ENCODE results near the gene EVI5. TPM values are rescaled to one million over a fixed set of nuclear protein-coding genes. Genes with fewer than 3 reads are reported as not detected.
"Not testable (repeated sequence)": the region's sequence is repeated elsewhere in the genome, so short reads cannot be mapped to it uniquely, and the experiment has no call there.

The EVI5 gene
- total RNA-seq, 1 experiment from 2014 or later, result 31.6 TPM

DNA sequence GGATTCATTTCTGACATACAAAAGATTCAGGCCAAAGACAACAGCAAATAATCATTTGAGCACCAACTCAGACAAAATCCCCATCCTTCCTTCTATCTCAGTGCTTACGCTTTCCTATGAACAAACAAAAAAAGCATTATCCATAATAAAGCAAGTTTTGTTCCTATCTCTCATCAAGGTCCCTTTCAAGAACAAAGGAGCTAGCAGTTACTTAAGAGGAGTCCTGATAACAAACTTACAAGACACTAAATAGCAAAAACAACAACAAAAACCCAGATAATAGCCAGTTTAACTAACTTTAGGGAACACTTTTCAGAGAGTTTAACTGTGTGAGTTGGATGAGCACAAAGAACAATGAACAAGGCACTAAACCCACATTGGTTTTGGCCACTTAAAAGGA is 10.5 kb downstream of the EVI5 start:
- H3K27me3 ChIP-seq (replicated peaks; ENCODE audit: insufficient read depth, low read depth, low read length, poor library complexity), result no peaks in the 10 kb centered on the region
- BruUV-seq (replicated peaks), result no TSS peak
- peaks cover 5% of the 10 kb centered on the region for H3K4me1 ChIP-seq (ENCODE audit: insufficient read depth, low read length, poor library complexity, severe bottlenecking)
- POLR2A ChIA-PET (ENCODE audit: low non-redundant PET), result no interaction called here
- no peaks in the 10 kb centered on the region for H3K9me3 ChIP-seq (ENCODE audit: low read depth, low read length, poor library complexity, severe bottlenecking)
- no peak for DNase-seq (ENCODE audit: low spot score)
- CTCF ChIA-PET, result no interaction called here
- no peak for TF ChIP-seq EZH2 (IDR thresholded peaks at IDR 0.05; ENCODE audit: borderline replicate concordance, low read depth, low read length, poor library complexity, severe bottlenecking)
- TF ChIP-seq, protein P1, sequence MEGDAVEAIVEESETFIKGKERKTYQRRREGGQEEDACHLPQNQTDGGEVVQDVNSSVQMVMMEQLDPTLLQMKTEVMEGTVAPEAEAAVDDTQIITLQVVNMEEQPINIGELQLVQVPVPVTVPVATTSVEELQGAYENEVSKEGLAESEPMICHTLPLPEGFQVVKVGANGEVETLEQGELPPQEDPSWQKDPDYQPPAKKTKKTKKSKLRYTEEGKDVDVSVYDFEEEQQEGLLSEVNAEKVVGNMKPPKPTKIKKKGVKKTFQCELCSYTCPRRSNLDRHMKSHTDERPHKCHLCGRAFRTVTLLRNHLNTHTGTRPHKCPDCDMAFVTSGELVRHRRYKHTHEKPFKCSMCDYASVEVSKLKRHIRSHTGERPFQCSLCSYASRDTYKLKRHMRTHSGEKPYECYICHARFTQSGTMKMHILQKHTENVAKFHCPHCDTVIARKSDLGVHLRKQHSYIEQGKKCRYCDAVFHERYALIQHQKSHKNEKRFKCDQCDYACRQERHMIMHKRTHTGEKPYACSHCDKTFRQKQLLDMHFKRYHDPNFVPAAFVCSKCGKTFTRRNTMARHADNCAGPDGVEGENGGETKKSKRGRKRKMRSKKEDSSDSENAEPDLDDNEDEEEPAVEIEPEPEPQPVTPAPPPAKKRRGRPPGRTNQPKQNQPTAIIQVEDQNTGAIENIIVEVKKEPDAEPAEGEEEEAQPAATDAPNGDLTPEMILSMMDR (conservative IDR thresholded peaks at IDR 0.05; ENCODE audit: low read depth, low read length), result no peak
- H3K4me3 ChIP-seq (ENCODE audit: low read depth, low read length, poor library complexity, severe bottlenecking), result no peak overlapping the region
- no peaks in the 10 kb centered on the region for H3K36me3 ChIP-seq (ENCODE audit: insufficient read depth, low read length, poor library complexity, severe bottlenecking)
- no peak overlapping the region for H3K27ac ChIP-seq (ENCODE audit: low read depth, low read length, poor library complexity, severe bottlenecking)
- intact Hi-C loops (cut with micrococcal nuclease; ENCODE audit: unreplicated experiment), result no loop called here

DNA sequence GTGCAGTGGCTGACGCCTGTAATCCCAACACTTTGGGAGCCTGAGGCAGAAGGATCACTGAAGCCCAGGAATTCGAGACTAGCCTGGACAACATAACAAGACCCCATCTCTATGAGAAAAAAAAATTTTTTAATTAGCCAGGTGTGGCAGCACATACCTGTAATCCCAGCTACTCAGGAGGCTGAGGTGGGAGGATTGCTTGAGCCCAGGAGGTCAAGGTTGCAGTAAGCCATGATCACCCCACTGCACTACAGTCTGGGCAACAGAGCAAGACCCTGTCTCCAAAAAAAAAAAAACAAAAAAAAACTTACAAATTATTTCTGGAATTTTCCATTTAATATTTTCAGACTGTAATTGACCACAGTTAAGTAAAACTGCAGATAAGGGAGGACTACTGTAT is 11.2 kb downstream of the EVI5 start:
- CTCF ChIA-PET; H3K27ac ChIP-seq (ENCODE audit: low read depth, low read length, poor library complexity, severe bottlenecking); H3K27me3 ChIP-seq (replicated peaks; ENCODE audit: insufficient read depth, low read depth, low read length, poor library complexity); BruUV-seq (replicated peaks); H3K4me3 ChIP-seq (ENCODE audit: low read depth, low read length, poor library complexity, severe bottlenecking); DNase-seq (ENCODE audit: low spot score); H3K36me3 ChIP-seq (ENCODE audit: insufficient read depth, low read length, poor library complexity, severe bottlenecking); POLR2A ChIA-PET (ENCODE audit: low non-redundant PET); H3K9me3 ChIP-seq (ENCODE audit: low read depth, low read length, poor library complexity, severe bottlenecking); H3K4me1 ChIP-seq (ENCODE audit: insufficient read depth, low read length, poor library complexity, severe bottlenecking); intact Hi-C loops (cut with micrococcal nuclease; ENCODE audit: unreplicated experiment): not testable (repeated sequence)

DNA sequence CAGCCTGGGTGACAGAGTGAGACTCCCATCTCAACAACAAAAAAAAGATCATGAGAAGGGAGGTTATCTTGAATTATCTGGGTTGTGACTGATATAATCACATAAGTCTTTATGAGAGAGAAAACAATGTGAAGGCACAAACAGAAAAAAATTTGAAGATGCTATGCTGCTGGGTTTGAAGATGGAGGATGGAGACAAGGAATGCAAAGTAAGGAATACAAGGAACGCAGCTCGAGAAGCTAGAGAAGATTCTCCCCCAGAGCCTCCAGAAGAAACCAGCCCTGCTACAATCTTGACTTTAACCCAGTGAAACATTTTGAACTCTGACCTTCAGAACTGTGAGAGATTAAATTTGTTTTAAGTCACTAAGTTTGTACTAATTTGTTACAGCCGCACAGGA is 15.1 kb downstream of the EVI5 start:
- TF ChIP-seq, protein P1 (conservative IDR thresholded peaks at IDR 0.05; ENCODE audit: low read depth, low read length), result no peak
- no peak for TF ChIP-seq EZH2 (IDR thresholded peaks at IDR 0.05; ENCODE audit: borderline replicate concordance, low read depth, low read length, poor library complexity, severe bottlenecking)
- CTCF ChIA-PET, result no interaction called here
- no peak for DNase-seq (ENCODE audit: low spot score)

DNA sequence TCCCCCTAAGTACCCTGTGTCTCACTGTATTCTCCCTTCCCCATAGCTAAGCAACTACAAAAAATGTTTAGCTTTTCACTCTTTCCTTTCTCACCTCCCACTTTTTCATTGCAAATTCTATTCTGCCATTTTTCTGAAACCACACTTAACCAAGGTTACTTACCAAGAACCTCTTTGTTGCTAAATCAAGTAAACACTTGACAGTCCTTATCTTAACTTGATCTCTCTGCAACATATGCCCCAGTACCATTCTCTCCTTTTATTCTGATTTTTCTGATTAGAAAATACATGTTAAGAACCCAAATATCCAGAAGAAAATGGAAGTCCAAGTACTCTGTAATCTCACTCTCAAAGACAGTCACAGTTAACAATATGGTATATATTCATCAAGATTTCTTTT is 16.0 kb downstream of the EVI5 start:
- no peaks in the 10 kb centered on the region for H3K4me1 ChIP-seq (ENCODE audit: insufficient read depth, low read length, poor library complexity, severe bottlenecking)
- BruUV-seq (replicated peaks), result no TSS peak
- no peak for TF ChIP-seq EZH2 (IDR thresholded peaks at IDR 0.05; ENCODE audit: borderline replicate concordance, low read depth, low read length, poor library complexity, severe bottlenecking)
- TF ChIP-seq, protein P1 (conservative IDR thresholded peaks at IDR 0.05; ENCODE audit: low read depth, low read length), result no peak
- no peaks in the 10 kb centered on the region for H3K9me3 ChIP-seq (ENCODE audit: low read depth, low read length, poor library complexity, severe bottlenecking)
- no peak overlapping the region for H3K27ac ChIP-seq (ENCODE audit: low read depth, low read length, poor library complexity, severe bottlenecking)
- H3K27me3 ChIP-seq (replicated peaks; ENCODE audit: insufficient read depth, low read depth, low read length, poor library complexity), result no peaks in the 10 kb centered on the region
- intact Hi-C loops (cut with micrococcal nuclease; ENCODE audit: unreplicated experiment), result no loop called here
- no peak for DNase-seq (ENCODE audit: low spot score)
- H3K36me3 ChIP-seq (ENCODE audit: insufficient read depth, low read length, poor library complexity, severe bottlenecking), result no peaks in the 10 kb centered on the region
- ChIA-PET CTCF (no interaction called here), POLR2A (ENCODE audit: low non-redundant PET) (no interaction called here)
- H3K4me3 ChIP-seq (ENCODE audit: low read depth, low read length, poor library complexity, severe bottlenecking), result no peak overlapping the region

More for the DNA sequence above, 15.1 kb downstream of the EVI5 start:
- no TSS peak for BruUV-seq (replicated peaks)
- no peaks in the 10 kb centered on the region for H3K9me3 ChIP-seq (ENCODE audit: low read depth, low read length, poor library complexity, severe bottlenecking)
- H3K27me3 ChIP-seq (replicated peaks; ENCODE audit: insufficient read depth, low read depth, low read length, poor library complexity), result no peaks in the 10 kb centered on the region
- POLR2A ChIA-PET (ENCODE audit: low non-redundant PET), result no interaction called here
- H3K4me3 ChIP-seq (ENCODE audit: low read depth, low read length, poor library complexity, severe bottlenecking), result no peak overlapping the region
- intact Hi-C loops (cut with micrococcal nuclease; ENCODE audit: unreplicated experiment), result no loop called here
- H3K4me1 ChIP-seq (ENCODE audit: insufficient read depth, low read length, poor library complexity, severe bottlenecking), result no peaks in the 10 kb centered on the region
- no peak overlapping the region for H3K27ac ChIP-seq (ENCODE audit: low read depth, low read length, poor library complexity, severe bottlenecking)
- H3K36me3 ChIP-seq (ENCODE audit: insufficient read depth, low read length, poor library complexity, severe bottlenecking), result no peaks in the 10 kb centered on the region
